HL-60/S4 treated with retinoic acid at 250 ng/mL for 4 days and 3 days (cell line): ENCODE data around the gene UBE2O.

Experiments
- in situ Hi-C: fragments of 300-500 bp; cut with MboI; formaldehyde crosslinking; loops from 2 replicates; pipeline ENCODE4 v1.7.0; 2022; ENCODE audit warnings: low sequenced_read_pairs

UBE2O gene

GRCh38 chr17:76444518-76445311 is 8.2 kb downstream of the UBE2O start:
- in situ Hi-C loops: loop anchor here (10.0 kb wide), 1 partner anchor 60 kb away; the partner anchor contains the start of gene SPHK1

GRCh38 chr17:76442341-76443338 is 10.3 kb downstream of the UBE2O start:
- in situ Hi-C loops: loop anchor here (10.0 kb wide), 1 partner anchor 58 kb away; the partner anchor contains the start of gene SPHK1

- in situ Hi-C loops: loop anchor here (10.0 kb wide), 1 partner anchor 57 kb away; the partner anchor contains the start of gene SPHK1
Observed at GRCh38 chr17:76441686-76442340, 11.1 kb downstream of the UBE2O start.

GRCh38 chr17:76440751-76441362 is 12.1 kb downstream of the UBE2O start:
- in situ Hi-C loops: loop anchor here (10.0 kb wide), 1 partner anchor 56 kb away; the partner anchor contains the start of gene SPHK1

- in situ Hi-C loops: no loop called here
Observed at GRCh38 chr17:76439314-76439928, 13.5 kb downstream of the UBE2O start.

- in situ Hi-C loops: no loop called here
Observed at GRCh38 chr17:76438906-76439305, 14.0 kb downstream of the UBE2O start.

- in situ Hi-C loops: no loop called here
Observed at GRCh38 chr17:76437467-76438402, 15.2 kb downstream of the UBE2O start.

GRCh38 chr17:76435751-76436150 is 17.2 kb downstream of the UBE2O start:
- in situ Hi-C loops: no loop called here

- in situ Hi-C loops: no loop called here
Observed at GRCh38 chr17:76434870-76435269, 18.1 kb downstream of the UBE2O start.

- in situ Hi-C loops: no loop called here
Observed at GRCh38 chr17:76433693-76434092, 19.3 kb downstream of the UBE2O start.

- in situ Hi-C loops: no loop called here
Observed at GRCh38 chr17:76432712-76433336, 20.1 kb downstream of the UBE2O start.

GRCh38 chr17:76432004-76432403 is 20.9 kb downstream of the UBE2O start:
- in situ Hi-C loops: no loop called here

GRCh38 chr17:76431509-76431908 is 21.4 kb downstream of the UBE2O start:
- in situ Hi-C loops: no loop called here

- in situ Hi-C loops: loop anchor here (10.0 kb wide), 1 partner anchor 56 kb away; no protein-coding TSS in a partner anchor
Observed at GRCh38 chr17:76428511-76428910, 24.4 kb downstream of the UBE2O start.

- in situ Hi-C loops: loop anchor here (10.0 kb wide), 1 partner anchor 57 kb away; no protein-coding TSS in a partner anchor
Observed at GRCh38 chr17:76427501-76428231, 25.3 kb downstream of the UBE2O start.

GRCh38 chr17:76426853-76427252 is 26.1 kb downstream of the UBE2O start:
- in situ Hi-C loops: loop anchor here (10.0 kb wide), 1 partner anchor 58 kb away; no protein-coding TSS in a partner anchor

- in situ Hi-C loops: loop anchor here (10.0 kb wide), 1 partner anchor 62 kb away; no protein-coding TSS in a partner anchor
Observed at GRCh38 chr17:76422860-76423259, 30.1 kb downstream of the UBE2O start.
